ENCODE results near the gene RAP1GAP2. TPM values are rescaled to one million over a fixed set of nuclear protein-coding genes. Genes with fewer than 3 reads are reported as not detected.

RAP1GAP2 gene
- total RNA-seq, 1 donor from 2014 or later = 8.6 TPM

- no peaks in the 10 kb centered on the region for H3K9me3 ChIP-seq (ENCODE audit: insufficient read depth, low read depth, low read length)
- H3K79me2 ChIP-seq (ENCODE audit: insufficient read depth, low read length) = no peaks in the 10 kb centered on the region
- TF ChIP-seq CTCF (IDR thresholded peaks at IDR 0.05; ENCODE audit: insufficient read depth, low read depth, low read length) = no peak
- no peak for TF ChIP-seq EZH2 (IDR thresholded peaks at IDR 0.05; ENCODE audit: insufficient read depth, low read length)
- H3K9ac ChIP-seq (ENCODE audit: low read length) = no peak overlapping the region
- DNase-seq (ENCODE audit: low read depth) = no peak
- Mint-ChIP-seq H3K27ac (ENCODE audit: unreplicated experiment) (no peak overlapping the region), H3K4me1 (ENCODE audit: low read depth, unreplicated experiment) (peaks cover 13% of the 10 kb centered on the region), H3K9me3 (ENCODE audit: unreplicated experiment) (no peaks in the 10 kb centered on the region), H3K27me3 (ENCODE audit: low read depth, unreplicated experiment) (peaks cover 8% of the 10 kb centered on the region), H3K36me3 (ENCODE audit: low read depth, unreplicated experiment) (peaks cover 2% of the 10 kb centered on the region), H3K4me3 (ENCODE audit: unreplicated experiment) (no peak overlapping the region)
- no peak overlapping the region for H3K27ac ChIP-seq (ENCODE audit: low read depth, low read length)
- H3K4me2 ChIP-seq (ENCODE audit: low read length) = no peak overlapping the region
- no peak overlapping the region for H3K4me3 ChIP-seq (ENCODE audit: insufficient read depth, low read depth, low read length)
- H3K4me1 ChIP-seq (ENCODE audit: insufficient read depth, low read length) = peaks cover 5% of the 10 kb centered on the region
- no peaks in the 10 kb centered on the region for H3K36me3 ChIP-seq (ENCODE audit: insufficient read depth, low read length)
- no peaks in the 10 kb centered on the region for H3K27me3 ChIP-seq (ENCODE audit: insufficient read depth, low read length)
- no peak for FAIRE-seq
- no peak overlapping the region for H2AFZ ChIP-seq (ENCODE audit: low read depth, low read length)
- H4K20me1 ChIP-seq (ENCODE audit: insufficient read depth, low read length) = no peaks in the 10 kb centered on the region
These were observed 83.8 kb downstream of the RAP1GAP2 start for GRCh38 chr17:2880050-2880449.

- Mint-ChIP-seq H3K4me3 (ENCODE audit: unreplicated experiment) (no peak overlapping the region), H3K4me1 (ENCODE audit: low read depth, unreplicated experiment) (peaks cover 11% of the 10 kb centered on the region), H3K27me3 (ENCODE audit: low read depth, unreplicated experiment) (peaks cover 8% of the 10 kb centered on the region), H3K27ac (ENCODE audit: unreplicated experiment) (no peak overlapping the region), H3K9me3 (ENCODE audit: unreplicated experiment) (no peaks in the 10 kb centered on the region), H3K36me3 (ENCODE audit: low read depth, unreplicated experiment) (peaks cover 2% of the 10 kb centered on the region)
- DNase-seq (ENCODE audit: low read depth) = no peak
- Histone ChIP-seq H3K4me2 (ENCODE audit: low read length) (no peak overlapping the region), H3K4me3 (ENCODE audit: insufficient read depth, low read depth, low read length) (no peak overlapping the region), H3K27me3 (ENCODE audit: insufficient read depth, low read length) (no peaks in the 10 kb centered on the region), H3K79me2 (ENCODE audit: insufficient read depth, low read length) (no peaks in the 10 kb centered on the region), H3K4me1 (ENCODE audit: insufficient read depth, low read length) (peaks cover 5% of the 10 kb centered on the region), H3K9me3 (ENCODE audit: insufficient read depth, low read depth, low read length) (no peaks in the 10 kb centered on the region), H3K27ac (ENCODE audit: low read depth, low read length) (no peak overlapping the region), H4K20me1 (ENCODE audit: insufficient read depth, low read length) (no peaks in the 10 kb centered on the region), H3K9ac (ENCODE audit: low read length) (no peak overlapping the region), H2AFZ (ENCODE audit: low read depth, low read length) (no peak overlapping the region), H3K36me3 (ENCODE audit: insufficient read depth, low read length) (no peaks in the 10 kb centered on the region)
- no peak for FAIRE-seq
- TF ChIP-seq CTCF (IDR thresholded peaks at IDR 0.05; ENCODE audit: insufficient read depth, low read depth, low read length) = no peak
- TF ChIP-seq EZH2 (IDR thresholded peaks at IDR 0.05; ENCODE audit: insufficient read depth, low read length) = no peak
These were observed 85.1 kb downstream of the RAP1GAP2 start for GRCh38 chr17:2881295-2881694.

- Histone ChIP-seq H4K20me1 (ENCODE audit: insufficient read depth, low read length) (no peaks in the 10 kb centered on the region), H3K27me3 (ENCODE audit: insufficient read depth, low read length) (no peaks in the 10 kb centered on the region), H3K4me1 (ENCODE audit: insufficient read depth, low read length) (peaks cover 5% of the 10 kb centered on the region), H3K79me2 (ENCODE audit: insufficient read depth, low read length) (no peaks in the 10 kb centered on the region), H2AFZ (ENCODE audit: low read depth, low read length) (no peak overlapping the region), H3K36me3 (ENCODE audit: insufficient read depth, low read length) (no peaks in the 10 kb centered on the region), H3K4me3 (ENCODE audit: insufficient read depth, low read depth, low read length) (no peak overlapping the region), H3K27ac (ENCODE audit: low read depth, low read length) (no peak overlapping the region), H3K4me2 (ENCODE audit: low read length) (peak overlapping the region; percentile 5), H3K9ac (ENCODE audit: low read length) (no peak overlapping the region), H3K9me3 (ENCODE audit: insufficient read depth, low read depth, low read length) (no peaks in the 10 kb centered on the region)
- Mint-ChIP-seq H3K36me3 (ENCODE audit: low read depth, unreplicated experiment) (no peaks in the 10 kb centered on the region), H3K27ac (ENCODE audit: unreplicated experiment) (peak overlapping the region; percentile 34), H3K4me3 (ENCODE audit: unreplicated experiment) (no peak overlapping the region), H3K9me3 (ENCODE audit: unreplicated experiment) (no peaks in the 10 kb centered on the region), H3K4me1 (ENCODE audit: low read depth, unreplicated experiment) (peaks cover 11% of the 10 kb centered on the region), H3K27me3 (ENCODE audit: low read depth, unreplicated experiment) (peaks cover 3% of the 10 kb centered on the region)
- TF ChIP-seq EZH2 (IDR thresholded peaks at IDR 0.05; ENCODE audit: insufficient read depth, low read length) (no peak), CTCF (IDR thresholded peaks at IDR 0.05; ENCODE audit: insufficient read depth, low read depth, low read length) (no peak)
- DNase-seq (ENCODE audit: low read depth) (peak; percentile 38), FAIRE-seq (no peak)
These were observed 87.4 kb downstream of the RAP1GAP2 start for GRCh38 chr17:2883544-2884213.
